AG10803 (cell line): Measurements from ENCODE around the gene COLEC12.
A peak's percentile ranks its signal among the peaks of the same experiment; 100 is the strongest.

Experiments used
- DNase-seq: peaks from one replicate; pipeline ENCODE4 v3.0.0; 2010; ENCODE audit warnings: low read depth
- H3K4me3 ChIP-seq: 2 replicates; pipeline ENCODE4 v1.5.1; 2011; ENCODE audit warnings: mild to moderate bottlenecking, low read length, control low read depth
- CTCF ChIP-seq: conservative IDR thresholded peaks from 2 replicates; pipeline ENCODE4 v1.5.1; 2011; ENCODE audit warnings: mild to moderate bottlenecking, low read length, control low read depth, inconsistent platforms

The COLEC12 gene

GRCh38 chr18:432791-433190 is 67.7 kb downstream of the COLEC12 start:
- H3K4me3 ChIP-seq = no peak overlapping the region
- no peak for DNase-seq
- TF ChIP-seq CTCF = no peak

GRCh38 chr18:429030-429429 is 71.5 kb downstream of the COLEC12 start:
- TF ChIP-seq CTCF = no peak
- no peak overlapping the region for H3K4me3 ChIP-seq
- DNase-seq = no peak

GRCh38 chr18:427005-427404 is 73.5 kb downstream of the COLEC12 start:
- no peak for TF ChIP-seq CTCF
- peak; percentile 80 for DNase-seq

GRCh38 chr18:425106-425745 is 75.3 kb downstream of the COLEC12 start:
- no peak overlapping the region for H3K4me3 ChIP-seq
- no peak for DNase-seq
- no peak for TF ChIP-seq CTCF

More at GRCh38 chr18:427005-427404, 73.5 kb downstream of the COLEC12 start:
- H3K4me3 ChIP-seq = no peak overlapping the region

GRCh38 chr18:424668-425067 is 75.8 kb downstream of the COLEC12 start:
- no peak for TF ChIP-seq CTCF
- no peak for DNase-seq
- H3K4me3 ChIP-seq = no peak overlapping the region

- peak; percentile 76 for DNase-seq
- H3K4me3 ChIP-seq = no peak overlapping the region
- TF ChIP-seq CTCF = no peak
Measured at GRCh38 chr18:424071-424661, 76.3 kb downstream of the COLEC12 start.

GRCh38 chr18:422966-423365 is 77.5 kb downstream of the COLEC12 start:
- TF ChIP-seq CTCF = no peak
- DNase-seq = no peak

More at GRCh38 chr18:422966-423365, 77.5 kb downstream of the COLEC12 start:
- H3K4me3 ChIP-seq = no peak overlapping the region
